ENCODE results near the gene MYO18B.

Gene MYO18B

DNA sequence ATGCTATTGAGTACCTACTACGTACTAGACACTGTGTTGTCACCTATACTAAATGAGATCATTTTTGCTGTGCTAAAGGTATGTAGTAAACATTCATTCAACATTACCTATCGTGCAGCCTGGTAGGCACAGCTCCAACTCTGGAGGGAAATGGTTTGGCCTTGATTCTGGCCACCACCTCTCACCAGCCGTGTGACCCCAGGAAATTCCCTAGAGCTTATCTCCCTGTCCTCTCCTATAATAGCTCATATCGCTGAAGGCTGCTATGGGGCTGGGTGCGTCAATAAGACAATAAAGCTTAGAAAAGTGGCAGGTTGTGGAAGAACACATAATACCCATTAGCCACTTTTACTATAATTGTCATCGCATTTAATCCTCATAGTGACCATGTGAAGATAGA, 107.5 kb downstream of the MYO18B start:
- H3K27me3 ChIP-seq (ENCODE audit: control insufficient read depth, insufficient read depth, low read length), result no peaks in the 10 kb centered on the region
- no peaks in the 10 kb centered on the region for H3K36me3 ChIP-seq (ENCODE audit: control insufficient read depth, insufficient read depth, low read length)
- no peak overlapping the region for H3K4me3 ChIP-seq (ENCODE audit: low read depth, low read length)
- H3K9ac ChIP-seq (ENCODE audit: low read depth, low read length), result no peak overlapping the region
- no peaks in the 10 kb centered on the region for H3K9me3 ChIP-seq (ENCODE audit: control insufficient read depth, insufficient read depth, low read length)
- H3K4me1 ChIP-seq (ENCODE audit: control insufficient read depth, insufficient read depth, low read length), result no peaks in the 10 kb centered on the region

DNA sequence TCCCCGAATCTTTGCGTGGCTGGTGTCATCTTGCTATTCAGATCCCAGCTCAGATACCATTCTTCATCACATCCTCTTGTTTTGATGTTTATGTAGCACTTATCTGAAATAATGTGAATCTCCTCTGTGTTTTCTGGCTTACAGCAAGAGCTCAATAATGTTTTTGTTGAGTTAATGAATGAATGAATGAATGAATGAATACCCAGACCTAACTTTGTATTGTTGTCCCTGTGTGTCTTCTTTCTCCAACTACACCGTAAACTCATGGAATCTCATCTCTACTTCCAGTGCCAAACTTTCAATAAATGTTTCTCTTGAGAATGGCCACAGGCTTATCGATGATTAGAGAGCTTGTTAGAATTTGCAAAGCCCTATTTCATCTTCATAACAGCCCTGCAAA, 110.2 kb downstream of the MYO18B start:
- Histone ChIP-seq H3K9ac (ENCODE audit: low read depth, low read length) (no peak overlapping the region), H3K36me3 (ENCODE audit: control insufficient read depth, insufficient read depth, low read length) (no peaks in the 10 kb centered on the region), H3K4me3 (ENCODE audit: low read depth, low read length) (no peak overlapping the region), H3K9me3 (ENCODE audit: control insufficient read depth, insufficient read depth, low read length) (no peaks in the 10 kb centered on the region), H3K27me3 (ENCODE audit: control insufficient read depth, insufficient read depth, low read length) (no peaks in the 10 kb centered on the region), H3K4me1 (ENCODE audit: control insufficient read depth, insufficient read depth, low read length) (no peaks in the 10 kb centered on the region)

DNA sequence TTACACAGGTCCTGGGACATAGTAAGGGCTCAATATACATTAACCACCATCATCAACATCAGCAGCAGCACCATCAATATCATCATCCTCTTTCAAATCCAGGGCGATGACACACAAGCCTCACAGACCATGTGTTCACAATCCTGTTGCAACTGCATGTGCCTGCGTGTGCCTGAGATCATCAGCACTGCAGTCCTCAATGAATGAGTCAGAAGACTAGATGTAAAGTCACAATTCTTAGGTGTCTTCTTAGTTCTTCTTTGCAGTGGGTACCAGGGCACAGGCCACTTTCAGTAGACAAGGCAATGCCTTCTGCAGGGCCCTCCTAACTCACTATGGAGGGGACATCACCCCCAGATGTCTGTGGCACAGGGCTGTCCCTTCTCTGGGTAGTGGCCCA, 111.1 kb downstream of the MYO18B start:
- Histone ChIP-seq H3K36me3 (ENCODE audit: control insufficient read depth, insufficient read depth, low read length) (no peaks in the 10 kb centered on the region), H3K9me3 (ENCODE audit: control insufficient read depth, insufficient read depth, low read length) (no peaks in the 10 kb centered on the region), H3K27me3 (ENCODE audit: control insufficient read depth, insufficient read depth, low read length) (no peaks in the 10 kb centered on the region), H3K4me1 (ENCODE audit: control insufficient read depth, insufficient read depth, low read length) (no peaks in the 10 kb centered on the region), H3K4me3 (ENCODE audit: low read depth, low read length) (no peak overlapping the region), H3K9ac (ENCODE audit: low read depth, low read length) (no peak overlapping the region)

- Histone ChIP-seq H3K27me3 (ENCODE audit: control insufficient read depth, insufficient read depth, low read length) (no peaks in the 10 kb centered on the region), H3K9ac (ENCODE audit: low read depth, low read length) (no peak overlapping the region), H3K36me3 (ENCODE audit: control insufficient read depth, insufficient read depth, low read length) (no peaks in the 10 kb centered on the region), H3K4me3 (ENCODE audit: low read depth, low read length) (no peak overlapping the region), H3K9me3 (ENCODE audit: control insufficient read depth, insufficient read depth, low read length) (no peaks in the 10 kb centered on the region), H3K4me1 (ENCODE audit: control insufficient read depth, insufficient read depth, low read length) (no peaks in the 10 kb centered on the region)
These were observed 111.7 kb downstream of the MYO18B start for GRCh38 chr22:25853501-25854284.

DNA sequence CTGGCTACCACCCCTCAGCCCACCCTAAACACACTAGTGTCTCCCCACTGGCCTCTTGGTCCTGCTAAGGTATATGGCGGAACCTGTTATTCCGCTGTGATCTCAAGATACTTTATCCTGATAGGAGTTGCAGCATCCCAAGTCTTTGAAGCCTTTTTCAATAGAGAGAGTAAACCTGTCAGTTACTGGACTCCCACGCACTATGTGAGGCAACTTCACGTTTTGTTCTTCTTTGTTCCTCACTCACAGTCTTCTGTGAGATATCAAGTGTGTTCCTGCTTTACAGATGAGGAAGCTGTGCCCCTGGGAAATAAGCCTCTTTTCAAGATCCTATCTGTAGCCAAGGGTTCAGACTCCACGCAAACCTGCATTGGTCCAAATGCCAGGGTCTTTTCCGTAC, 127.8 kb downstream of the MYO18B start:
- H3K27me3 ChIP-seq (ENCODE audit: control insufficient read depth, insufficient read depth, low read length), result no peaks in the 10 kb centered on the region

GRCh38 chr22:25874327-25874726, 132.3 kb downstream of the MYO18B start:
- H3K36me3 ChIP-seq (ENCODE audit: control insufficient read depth, insufficient read depth, low read length), result no peaks in the 10 kb centered on the region
- no peaks in the 10 kb centered on the region for H3K4me1 ChIP-seq (ENCODE audit: control insufficient read depth, insufficient read depth, low read length)
- no peaks in the 10 kb centered on the region for H3K9me3 ChIP-seq (ENCODE audit: control insufficient read depth, insufficient read depth, low read length)
- no peak overlapping the region for H3K4me3 ChIP-seq (ENCODE audit: low read depth, low read length)
- no peak overlapping the region for H3K9ac ChIP-seq (ENCODE audit: low read depth, low read length)
- H3K27me3 ChIP-seq (ENCODE audit: control insufficient read depth, insufficient read depth, low read length), result no peaks in the 10 kb centered on the region

More for the DNA sequence above, 127.8 kb downstream of the MYO18B start:
- Histone ChIP-seq H3K4me3 (ENCODE audit: low read depth, low read length) (no peak overlapping the region), H3K9ac (ENCODE audit: low read depth, low read length) (no peak overlapping the region), H3K36me3 (ENCODE audit: control insufficient read depth, insufficient read depth, low read length) (no peaks in the 10 kb centered on the region), H3K4me1 (ENCODE audit: control insufficient read depth, insufficient read depth, low read length) (no peaks in the 10 kb centered on the region), H3K9me3 (ENCODE audit: control insufficient read depth, insufficient read depth, low read length) (no peaks in the 10 kb centered on the region)

- no peaks in the 10 kb centered on the region for H3K4me1 ChIP-seq (ENCODE audit: control insufficient read depth, insufficient read depth, low read length)
- peaks cover 1% of the 10 kb centered on the region for H3K27me3 ChIP-seq (ENCODE audit: control insufficient read depth, insufficient read depth, low read length)
- no peak overlapping the region for H3K4me3 ChIP-seq (ENCODE audit: low read depth, low read length)
- H3K36me3 ChIP-seq (ENCODE audit: control insufficient read depth, insufficient read depth, low read length), result no peaks in the 10 kb centered on the region
- H3K9ac ChIP-seq (ENCODE audit: low read depth, low read length), result no peak overlapping the region
- no peaks in the 10 kb centered on the region for H3K9me3 ChIP-seq (ENCODE audit: control insufficient read depth, insufficient read depth, low read length)
These were observed 133.5 kb downstream of the MYO18B start for GRCh38 chr22:25875461-25875860.

- Histone ChIP-seq H3K9ac (ENCODE audit: low read depth, low read length) (no peak overlapping the region), H3K4me1 (ENCODE audit: control insufficient read depth, insufficient read depth, low read length) (no peaks in the 10 kb centered on the region), H3K36me3 (ENCODE audit: control insufficient read depth, insufficient read depth, low read length) (no peaks in the 10 kb centered on the region), H3K27me3 (ENCODE audit: control insufficient read depth, insufficient read depth, low read length) (peaks cover 2% of the 10 kb centered on the region), H3K4me3 (ENCODE audit: low read depth, low read length) (no peak overlapping the region), H3K9me3 (ENCODE audit: control insufficient read depth, insufficient read depth, low read length) (no peaks in the 10 kb centered on the region)
These were observed 134.9 kb downstream of the MYO18B start for GRCh38 chr22:25876871-25877270.

GRCh38 chr22:25878933-25879332, 136.9 kb downstream of the MYO18B start:
- no peak overlapping the region for H3K4me3 ChIP-seq (ENCODE audit: low read depth, low read length)
- no peaks in the 10 kb centered on the region for H3K36me3 ChIP-seq (ENCODE audit: control insufficient read depth, insufficient read depth, low read length)
- H3K27me3 ChIP-seq (ENCODE audit: control insufficient read depth, insufficient read depth, low read length), result peaks cover 2% of the 10 kb centered on the region
- no peaks in the 10 kb centered on the region for H3K9me3 ChIP-seq (ENCODE audit: control insufficient read depth, insufficient read depth, low read length)
- no peaks in the 10 kb centered on the region for H3K4me1 ChIP-seq (ENCODE audit: control insufficient read depth, insufficient read depth, low read length)
- H3K9ac ChIP-seq (ENCODE audit: low read depth, low read length), result no peak overlapping the region

DNA sequence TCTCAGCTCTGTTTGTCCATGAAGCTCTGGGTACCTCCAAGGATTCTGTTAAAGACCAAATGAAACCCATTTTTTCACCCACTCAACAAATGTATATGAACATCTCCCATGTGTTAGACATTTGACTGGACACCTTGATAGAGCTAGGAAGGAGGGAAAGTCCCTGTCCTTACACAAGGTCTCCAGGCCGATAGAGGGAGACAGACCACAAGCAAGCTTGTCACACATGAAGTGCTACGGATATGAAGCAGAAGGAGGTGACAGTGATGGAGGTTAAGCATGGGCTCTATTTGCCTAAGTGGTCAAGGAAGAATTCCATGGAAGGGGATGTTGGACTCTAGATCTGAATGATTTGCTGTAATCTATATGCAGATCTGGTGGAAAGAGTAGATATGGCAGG, 138.5 kb downstream of the MYO18B start:
- H3K9ac ChIP-seq (ENCODE audit: low read depth, low read length), result no peak overlapping the region
- H3K36me3 ChIP-seq (ENCODE audit: control insufficient read depth, insufficient read depth, low read length), result no peaks in the 10 kb centered on the region
- H3K9me3 ChIP-seq (ENCODE audit: control insufficient read depth, insufficient read depth, low read length), result no peaks in the 10 kb centered on the region
- H3K27me3 ChIP-seq (ENCODE audit: control insufficient read depth, insufficient read depth, low read length), result peaks cover 2% of the 10 kb centered on the region
- H3K4me3 ChIP-seq (ENCODE audit: low read depth, low read length), result no peak overlapping the region
- H3K4me1 ChIP-seq (ENCODE audit: control insufficient read depth, insufficient read depth, low read length), result no peaks in the 10 kb centered on the region

DNA sequence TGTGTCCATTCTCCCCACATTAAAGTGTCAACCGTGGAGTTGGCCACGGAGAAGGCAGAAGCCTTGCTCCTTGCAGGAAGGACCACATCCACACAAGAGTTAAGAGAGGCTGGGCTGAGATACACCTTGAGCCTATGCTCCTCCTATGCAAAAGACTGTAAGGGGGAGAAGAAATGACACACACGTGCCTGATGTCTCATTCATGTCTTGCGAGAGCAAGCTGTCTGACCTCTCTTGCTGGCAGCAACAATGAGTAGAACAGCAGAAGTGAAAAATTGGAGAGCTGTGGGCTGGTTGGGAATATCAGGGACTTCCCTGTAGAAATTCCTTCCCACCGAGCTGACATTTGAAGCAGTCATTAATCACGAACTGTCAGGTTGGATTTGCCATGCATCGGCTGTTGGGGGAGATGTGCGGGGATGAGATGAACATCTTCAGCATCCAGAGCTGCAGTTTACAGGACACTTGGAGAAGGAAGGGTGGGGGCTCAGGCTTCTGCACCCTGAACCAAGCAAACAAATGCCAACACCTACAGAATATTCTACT, 139.3 kb downstream of the MYO18B start:
- Histone ChIP-seq H3K27me3 (ENCODE audit: control insufficient read depth, insufficient read depth, low read length) (peaks cover 2% of the 10 kb centered on the region), H3K9ac (ENCODE audit: low read depth, low read length) (no peak overlapping the region), H3K4me3 (ENCODE audit: low read depth, low read length) (no peak overlapping the region), H3K36me3 (ENCODE audit: control insufficient read depth, insufficient read depth, low read length) (no peaks in the 10 kb centered on the region), H3K4me1 (ENCODE audit: control insufficient read depth, insufficient read depth, low read length) (no peaks in the 10 kb centered on the region), H3K9me3 (ENCODE audit: control insufficient read depth, insufficient read depth, low read length) (no peaks in the 10 kb centered on the region)

DNA sequence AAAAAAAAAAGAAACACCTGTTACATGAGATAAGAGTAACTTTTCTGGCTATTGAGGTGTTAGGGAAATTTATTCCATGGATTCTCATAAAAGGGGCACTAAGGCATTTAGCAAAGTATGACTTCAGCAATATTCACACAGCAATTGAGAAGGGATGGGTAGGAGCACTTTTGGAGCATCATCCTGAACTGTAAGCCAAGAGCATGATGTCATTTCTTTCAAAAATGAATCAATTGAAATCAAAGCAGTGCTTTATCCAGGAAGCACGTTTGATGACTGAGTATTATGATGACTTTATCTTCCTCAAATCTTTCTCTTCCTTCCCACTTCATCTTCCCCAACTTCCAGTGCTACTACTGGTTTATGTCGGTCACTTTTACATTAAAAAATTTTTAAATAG, 140.4 kb downstream of the MYO18B start:
- Histone ChIP-seq H3K4me1 (ENCODE audit: control insufficient read depth, insufficient read depth, low read length) (no peaks in the 10 kb centered on the region), H3K4me3 (ENCODE audit: low read depth, low read length) (no peak overlapping the region), H3K9me3 (ENCODE audit: control insufficient read depth, insufficient read depth, low read length) (no peaks in the 10 kb centered on the region), H3K27me3 (ENCODE audit: control insufficient read depth, insufficient read depth, low read length) (peaks cover 2% of the 10 kb centered on the region), H3K9ac (ENCODE audit: low read depth, low read length) (no peak overlapping the region), H3K36me3 (ENCODE audit: control insufficient read depth, insufficient read depth, low read length) (no peaks in the 10 kb centered on the region)

Data from iPS-15b (cell line).